Islet precursor cell (in vitro differentiated cells): ENCODE measurements around the gene STARD8.
"Not testable (repeated sequence)": the region's sequence is repeated elsewhere in the genome, so short reads cannot be mapped to it uniquely, and the experiment has no call there.

Source experiments
- DNase-seq: peaks from one replicate; pipeline ENCODE4 v3.0.0-alpha.2; 2018

STARD8 gene

DNA sequence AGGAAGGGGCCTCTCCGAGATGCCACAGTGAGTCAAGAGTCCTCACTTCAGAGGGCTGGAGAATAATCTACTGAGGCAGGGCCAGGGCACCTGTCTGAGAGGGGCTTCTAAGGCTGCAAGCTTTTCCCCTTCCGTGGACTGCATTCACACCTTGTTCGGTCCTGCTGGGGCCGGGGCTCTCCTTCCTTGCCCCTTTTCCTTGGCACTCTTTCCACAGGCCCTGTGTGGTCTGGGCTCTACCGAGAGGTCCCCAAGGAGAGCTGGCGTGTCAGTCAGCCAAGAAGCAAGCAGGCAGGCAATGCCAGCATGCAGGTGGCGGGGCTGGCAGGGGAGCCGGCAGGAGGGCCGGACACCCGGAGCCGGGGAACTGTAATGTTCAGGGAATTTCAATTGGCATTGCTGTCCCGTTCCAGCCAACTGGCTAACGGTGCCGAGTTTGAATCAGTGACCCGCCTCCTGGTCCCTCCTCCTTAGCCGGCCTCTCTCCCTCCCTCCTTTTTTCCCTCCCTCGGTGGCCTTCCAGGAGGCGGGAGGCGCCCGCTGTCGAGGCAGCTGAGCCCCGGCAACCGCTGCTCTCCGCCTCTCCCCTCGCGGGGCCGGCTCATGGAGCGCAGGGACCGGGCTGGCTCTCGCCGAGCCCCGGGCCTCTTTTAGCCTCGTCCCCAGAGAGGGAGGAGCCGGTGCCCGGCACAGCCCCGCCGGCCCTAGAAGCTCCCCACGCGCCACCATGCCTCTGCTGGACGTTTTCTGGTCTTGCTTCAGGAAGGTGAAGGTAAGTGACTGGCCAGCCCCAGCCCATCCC is at the start of gene STARD8:
TSS of gene STARD8 (plus strand) at position 511 of the 802 bp plus-strand sequence. CDS start at position 728, 217 bp downstream.
- peak; percentile 86 for DNase-seq

DNA sequence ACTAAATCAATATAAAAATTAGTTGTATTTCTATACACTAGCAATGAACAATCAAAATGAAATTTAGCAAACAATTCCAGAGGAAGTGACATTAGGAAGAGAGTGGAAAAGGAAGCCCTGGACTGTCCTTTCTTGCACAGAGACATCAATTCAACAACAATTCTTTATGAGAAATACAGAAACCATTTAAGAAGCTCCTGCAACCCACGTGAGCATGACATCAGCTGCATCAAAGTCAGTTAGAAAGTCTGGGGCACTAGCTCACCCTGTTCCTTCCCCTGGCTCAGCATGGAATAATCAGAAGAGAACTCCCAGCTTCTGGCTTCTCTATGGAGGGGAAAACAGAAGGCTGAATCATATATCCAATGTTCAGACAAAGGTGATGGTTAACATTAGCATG is 48.6 kb upstream of the STARD8 start:
- no peak for DNase-seq

- peak; percentile 81 for DNase-seq
These were observed 48.0 kb upstream of the STARD8 start for GRCh38 chrX:68599256-68600152.

- not testable (repeated sequence) for DNase-seq
These were observed 43.2 kb upstream of the STARD8 start for GRCh38 chrX:68604216-68604615.

DNA sequence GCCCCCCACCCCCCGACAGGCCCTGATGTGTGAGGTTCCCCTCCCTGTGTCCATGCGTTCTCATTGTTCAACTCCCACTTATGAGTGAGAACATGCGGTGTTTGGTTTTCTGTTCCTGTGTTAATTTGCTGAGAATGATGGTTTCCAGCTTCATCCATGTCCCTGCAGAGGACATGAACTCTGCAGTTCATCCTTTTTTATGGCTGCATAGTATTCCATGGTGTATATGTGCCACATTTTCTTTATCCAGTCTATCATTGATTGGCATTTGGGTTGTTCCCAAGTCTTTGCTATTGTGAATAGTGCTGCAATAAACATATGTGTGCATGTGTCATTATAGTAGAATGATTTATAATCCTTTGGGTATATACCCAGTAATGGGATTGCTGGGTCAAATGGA is 32.7 kb upstream of the STARD8 start:
- not testable (repeated sequence) for DNase-seq

- DNase-seq: no peak
These were observed 19.5 kb upstream of the STARD8 start for GRCh38 chrX:68627986-68628385.

GRCh38 chrX:68629936-68630335 is 17.5 kb upstream of the STARD8 start:
- DNase-seq: not testable (repeated sequence)

- DNase-seq: no peak
These were observed 16.1 kb upstream of the STARD8 start for GRCh38 chrX:68631336-68631735.

DNA sequence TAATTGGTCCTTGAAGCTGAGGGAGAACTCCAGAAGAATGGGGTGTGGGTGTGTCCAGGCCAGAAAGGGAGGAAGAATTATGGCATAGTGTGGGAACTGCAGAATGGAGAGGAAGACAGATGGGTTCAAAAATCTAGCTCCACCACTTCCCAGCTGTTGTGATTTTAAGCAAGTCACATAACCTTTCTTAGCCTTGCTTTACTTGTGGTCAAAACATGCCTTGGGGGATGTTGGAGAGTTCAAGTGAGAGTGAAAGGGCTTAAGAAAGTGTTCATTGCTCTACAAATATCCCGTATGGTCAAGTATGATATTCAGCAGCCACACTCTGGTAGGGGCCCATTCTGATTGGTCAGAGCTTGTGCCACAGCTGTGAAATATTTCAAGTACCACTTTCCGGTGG is 15.0 kb upstream of the STARD8 start:
- no peak for DNase-seq

GRCh38 chrX:68633981-68634380 is 13.5 kb upstream of the STARD8 start:
- DNase-seq: no peak

GRCh38 chrX:68634649-68635227 is 12.7 kb upstream of the STARD8 start:
- no peak for DNase-seq

GRCh38 chrX:68640661-68641060 is 6.8 kb upstream of the STARD8 start:
- no peak for DNase-seq

DNA sequence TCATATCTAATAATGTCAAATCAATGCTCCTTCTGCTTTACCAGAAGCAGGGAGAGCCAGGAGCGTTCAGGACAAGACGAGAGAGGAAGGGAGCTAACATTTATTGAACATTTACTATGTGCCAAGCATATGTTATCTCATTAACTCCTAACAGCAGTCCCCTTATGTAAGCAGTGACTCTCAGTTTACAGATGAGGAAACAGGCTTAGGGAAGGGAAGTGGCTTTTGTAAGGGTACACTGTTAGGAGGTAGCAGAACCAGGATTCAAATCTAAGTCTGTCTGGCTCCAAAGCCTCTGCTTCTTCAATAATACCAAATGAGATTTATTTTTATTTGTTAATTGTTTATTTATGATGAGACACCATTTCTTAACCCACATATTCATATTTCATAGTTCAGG is 2.6 kb upstream of the STARD8 start:
- no peak for DNase-seq

DNA sequence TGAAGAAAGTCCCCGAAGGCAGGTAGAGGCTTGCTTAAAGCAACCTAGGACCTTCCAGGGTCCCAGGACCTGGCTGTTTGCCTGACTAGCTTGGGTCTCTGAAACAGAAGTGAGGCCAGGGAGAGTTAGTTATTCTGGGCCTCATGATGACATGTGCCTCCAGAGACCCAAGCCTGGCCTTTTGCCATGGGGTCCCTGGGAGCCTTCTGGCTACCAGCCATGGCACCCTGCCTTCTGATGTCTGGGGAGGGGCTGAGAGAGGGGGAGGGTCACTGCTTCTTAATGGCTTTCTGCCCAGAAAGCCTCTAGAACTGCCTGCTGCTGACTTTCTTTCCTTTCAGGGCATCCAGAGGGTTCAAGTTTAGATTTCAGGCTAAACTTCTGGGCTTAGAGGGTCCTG is 1.0 kb upstream of the STARD8 start:
- no peak for DNase-seq

DNA sequence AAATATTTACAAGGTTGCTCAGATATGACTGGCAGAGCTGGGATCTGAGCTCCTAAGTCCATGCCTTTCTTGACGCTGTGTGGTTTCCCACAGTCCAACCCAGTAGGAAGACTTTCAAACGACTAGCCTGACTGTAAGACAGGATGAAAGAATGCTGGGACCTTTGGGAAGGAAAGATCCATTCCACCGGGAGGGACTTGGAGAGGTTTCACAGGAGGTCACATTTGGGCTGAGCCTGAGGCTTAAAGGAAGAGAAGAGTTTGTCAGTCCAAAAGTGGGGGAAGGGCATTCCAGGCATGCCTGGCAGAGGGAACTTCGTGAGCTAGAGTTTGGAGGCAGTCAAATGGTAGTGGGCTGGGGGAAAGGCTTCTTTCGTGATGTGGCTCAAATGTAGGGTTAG is 1.5 kb downstream of the STARD8 start:
- DNase-seq: peak; percentile 86

DNA sequence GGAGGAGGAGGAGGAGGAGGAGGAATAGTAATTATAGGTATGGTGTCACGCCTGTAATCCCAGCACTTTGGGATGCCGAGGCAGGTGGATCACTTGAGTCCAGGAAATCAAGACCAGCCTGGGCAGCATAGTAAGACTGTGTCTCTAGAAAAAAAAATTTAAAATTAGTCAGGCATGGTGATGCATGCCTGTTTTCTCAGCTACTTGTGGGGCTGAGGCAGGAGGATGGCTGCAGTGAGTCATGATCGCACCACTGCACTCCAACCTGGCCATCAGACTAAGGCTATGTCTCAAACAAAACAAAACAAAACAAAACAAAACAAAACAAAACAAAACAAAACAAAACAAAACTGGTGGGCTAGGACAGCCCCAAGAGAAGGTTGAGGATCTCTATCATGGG is 3.0 kb downstream of the STARD8 start:
- no peak for DNase-seq

GRCh38 chrX:68651110-68651509 is 3.6 kb downstream of the STARD8 start:
- no peak for DNase-seq

DNA sequence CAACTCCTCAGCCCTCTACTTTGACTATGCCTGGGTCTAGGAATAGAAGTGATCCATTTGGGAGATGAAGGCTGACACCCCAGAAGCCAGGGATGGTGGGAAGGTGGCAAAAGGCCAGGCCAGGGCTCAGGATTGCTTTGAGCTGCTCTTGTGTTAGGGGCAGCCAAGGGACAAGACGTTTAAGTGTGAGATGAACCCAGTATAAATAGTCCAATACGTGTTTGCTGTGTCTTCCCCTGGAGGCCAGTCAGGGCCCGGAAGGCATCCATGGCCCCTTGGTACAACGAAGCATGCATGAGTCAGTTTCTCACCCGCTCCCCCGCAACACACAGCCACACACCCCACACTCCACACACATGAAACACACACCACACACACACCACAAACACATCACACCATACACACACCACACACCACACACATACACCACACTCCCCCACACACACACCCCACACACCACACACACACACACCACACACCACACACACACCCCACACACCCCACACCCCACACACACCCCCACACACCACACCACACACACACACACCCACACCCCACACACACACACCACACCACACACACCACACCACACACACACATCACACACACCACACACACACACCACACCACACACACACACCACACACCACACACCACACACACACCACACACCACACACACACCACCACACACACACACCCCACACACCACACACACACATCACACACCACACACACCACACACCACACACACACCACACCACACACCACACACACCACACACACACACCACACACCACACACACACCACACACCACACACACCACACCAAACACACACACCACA is 5.1 kb downstream of the STARD8 start:
- DNase-seq: no peak

DNA sequence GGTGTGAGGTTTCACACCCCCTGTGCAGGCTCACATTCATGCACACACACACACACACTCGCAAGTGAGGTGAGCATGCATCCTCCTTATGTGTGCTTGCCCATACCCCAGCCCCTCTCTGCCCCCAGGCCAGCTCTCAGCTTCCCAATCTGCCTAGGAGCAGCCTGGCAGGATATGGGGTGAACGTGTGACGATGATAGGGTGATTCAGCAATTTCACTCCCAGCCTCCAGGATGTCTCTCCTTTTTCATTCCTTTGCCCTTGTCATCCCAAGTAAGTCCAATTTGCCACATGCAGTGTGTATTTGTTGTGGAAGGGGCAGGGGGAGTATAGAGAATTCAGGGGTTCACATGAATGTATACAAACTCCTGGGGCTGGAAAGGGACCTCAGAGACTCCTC is 7.2 kb downstream of the STARD8 start:
- DNase-seq: no peak

GRCh38 chrX:68656473-68656872 is 9.0 kb downstream of the STARD8 start:
- not testable (repeated sequence) for DNase-seq

DNA sequence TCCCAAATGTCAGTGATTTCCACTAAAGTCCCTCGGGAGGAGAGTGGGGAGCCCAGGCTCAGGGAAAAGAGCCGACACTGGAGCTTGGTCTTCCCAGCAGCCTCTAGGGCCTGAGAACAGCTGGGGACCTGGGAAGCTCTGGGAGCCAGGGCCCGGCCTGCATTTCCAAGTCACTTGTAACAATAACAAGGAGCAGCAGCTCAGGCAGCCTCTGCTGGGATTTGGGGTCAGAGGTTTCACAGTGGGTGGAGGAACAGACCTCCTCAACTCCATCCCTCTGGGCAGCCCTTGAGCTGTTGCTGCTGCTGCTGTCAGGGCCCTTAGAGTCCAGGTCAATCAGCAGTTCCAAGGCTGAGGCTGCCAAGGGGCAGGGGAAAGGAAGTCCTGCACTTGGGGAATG is 11.1 kb downstream of the STARD8 start:
- peak; percentile 61 for DNase-seq

DNA sequence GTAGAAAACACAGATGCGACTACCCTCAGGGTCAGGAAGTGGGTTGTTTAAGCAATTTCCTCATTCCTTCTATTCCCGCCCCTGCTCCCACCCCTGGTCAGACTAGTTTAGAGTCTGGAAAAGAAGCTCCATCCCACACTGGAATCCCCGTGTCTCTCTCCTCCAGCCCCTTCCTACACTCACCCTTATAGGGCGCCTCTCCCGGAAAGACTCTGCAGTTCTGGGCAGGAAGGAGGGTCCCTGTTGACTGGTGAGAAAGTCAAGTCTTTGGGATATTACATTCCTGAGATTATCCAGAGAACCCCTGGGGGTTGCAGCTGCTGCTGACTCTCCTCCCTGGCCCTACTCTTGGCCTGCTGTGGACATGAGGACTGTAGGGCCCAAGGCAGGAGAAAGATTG is 11.9 kb downstream of the STARD8 start:
- DNase-seq: peak; percentile 86

DNA sequence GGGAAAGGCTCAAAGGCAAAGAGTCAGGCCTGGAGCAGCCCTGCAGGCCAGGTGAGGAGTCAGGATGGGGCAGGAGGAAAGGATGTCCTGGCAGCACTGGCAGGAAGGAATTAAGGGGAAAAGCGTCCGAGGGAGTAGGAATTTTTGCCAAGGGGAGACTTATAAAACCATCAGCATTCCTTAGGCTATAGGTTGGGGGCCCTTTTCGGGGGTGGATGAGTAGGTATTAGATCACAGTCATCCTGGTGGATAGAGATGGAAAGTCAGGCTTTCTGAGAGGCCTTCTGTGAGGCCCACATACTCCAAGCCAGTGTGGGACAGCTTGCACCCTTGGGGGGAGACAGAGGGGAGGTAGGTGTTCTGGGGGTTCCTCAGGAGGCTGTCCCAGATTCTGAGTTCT is 12.3 kb downstream of the STARD8 start:
- no peak for DNase-seq
